GM18507 (cell line): Measurements from ENCODE around the gene ATP5ME.
"Not testable (repeated sequence)": the region's sequence is repeated elsewhere in the genome, so short reads cannot be mapped to it uniquely, and the experiment has no call there.

Source experiments
- DNase-seq: peaks from one replicate; pipeline ENCODE4 v3.0.0; 2011; ENCODE audit warnings: low read depth; ENCODE audit not compliant: insufficient read length; ENCODE audit errors: extremely low spot score
- FAIRE-seq: peaks from 2 replicates; lab custom pipeline; 2011; peaks lifted over from hg19 to GRCh38; lab: Jason Lieb, UNC

ATP5ME gene

GRCh38 chr4:647481-647880, 26.6 kb downstream of the ATP5ME start:
- DNase-seq (no peak), FAIRE-seq (no peak)

- DNase-seq (no peak), FAIRE-seq (no peak)
These were observed 27.6 kb downstream of the ATP5ME start for GRCh38 chr4:646460-646859.

GRCh38 chr4:642366-642765, 31.7 kb downstream of the ATP5ME start:
- FAIRE-seq, DNase-seq: not testable (repeated sequence)

GRCh38 chr4:637536-638280, 36.4 kb downstream of the ATP5ME start:
- FAIRE-seq: no peak

GRCh38 chr4:636628-637159, 37.4 kb downstream of the ATP5ME start:
- FAIRE-seq: no peak
- DNase-seq: no peak

More at GRCh38 chr4:637536-638280, 36.4 kb downstream of the ATP5ME start:
- DNase-seq: no peak

- FAIRE-seq (no peak), DNase-seq (no peak)
These were observed 38.0 kb downstream of the ATP5ME start for GRCh38 chr4:635851-636627.

GRCh38 chr4:635066-635835, 38.8 kb downstream of the ATP5ME start:
- DNase-seq, FAIRE-seq: not testable (repeated sequence)

GRCh38 chr4:634599-634985, 39.5 kb downstream of the ATP5ME start:
- no peak for FAIRE-seq
- DNase-seq: no peak

- DNase-seq (no peak), FAIRE-seq (no peak)
These were observed 40.0 kb downstream of the ATP5ME start for GRCh38 chr4:633976-634598.

- FAIRE-seq (no peak), DNase-seq (no peak)
These were observed 40.7 kb downstream of the ATP5ME start for GRCh38 chr4:633406-633805.

- FAIRE-seq: no peak
- DNase-seq: no peak
These were observed 41.1 kb downstream of the ATP5ME start for GRCh38 chr4:632926-633325.

- no peak for FAIRE-seq
- DNase-seq: no peak
These were observed 41.8 kb downstream of the ATP5ME start for GRCh38 chr4:632196-632790.

- no peak for DNase-seq
- FAIRE-seq: no peak
These were observed 43.4 kb downstream of the ATP5ME start for GRCh38 chr4:630656-631055.

GRCh38 chr4:629915-630641, 44.0 kb downstream of the ATP5ME start:
- no peak for FAIRE-seq
- no peak for DNase-seq

GRCh38 chr4:629636-629914, 44.5 kb downstream of the ATP5ME start:
- FAIRE-seq: no peak

GRCh38 chr4:628821-629635, 45.0 kb downstream of the ATP5ME start:
- FAIRE-seq: no peak

More at GRCh38 chr4:629636-629914, 44.5 kb downstream of the ATP5ME start:
- DNase-seq: no peak

GRCh38 chr4:628311-628741, 45.8 kb downstream of the ATP5ME start:
- DNase-seq (no peak), FAIRE-seq (no peak)

More at GRCh38 chr4:628821-629635, 45.0 kb downstream of the ATP5ME start:
- DNase-seq: no peak
